Stimulated activated CD4-positive, alpha-beta T cell treated with anti-CD3 and anti-CD28 coated beads, Interleukin-4, amount 100 ng/mL, for 1 hour (primary cell): ENCODE data around the gene ACP3.
A peak's percentile ranks its signal among the peaks of the same experiment; 100 is the strongest.

Source experiments
- DNase-seq: peaks from one replicate; pipeline ENCODE4 v3.0.0-alpha.2; 2020

Gene ACP3

GRCh38 chr3:132318451-132318850 is 1.2 kb downstream of the ACP3 start:
- no peak for DNase-seq

GRCh38 chr3:132321304-132321703 is 4.1 kb downstream of the ACP3 start:
- DNase-seq: no peak

- no peak for DNase-seq
These were observed 7.9 kb downstream of the ACP3 start for GRCh38 chr3:132325103-132325606.

- DNase-seq: no peak
These were observed 8.4 kb downstream of the ACP3 start for GRCh38 chr3:132325634-132326033.

- no peak for DNase-seq
These were observed 9.0 kb downstream of the ACP3 start for GRCh38 chr3:132326251-132326650.

GRCh38 chr3:132332082-132332481 is 14.9 kb downstream of the ACP3 start:
- DNase-seq: no peak

- DNase-seq: no peak
These were observed 15.3 kb downstream of the ACP3 start for GRCh38 chr3:132332508-132332907.

GRCh38 chr3:132341746-132342145 is 24.5 kb downstream of the ACP3 start:
- no peak for DNase-seq

- DNase-seq: no peak
These were observed 25.0 kb downstream of the ACP3 start for GRCh38 chr3:132342183-132342582.

GRCh38 chr3:132342610-132343009 is 25.4 kb downstream of the ACP3 start:
- no peak for DNase-seq

- no peak for DNase-seq
These were observed 25.9 kb downstream of the ACP3 start for GRCh38 chr3:132343018-132343612.

- no peak for DNase-seq
These were observed 27.6 kb downstream of the ACP3 start for GRCh38 chr3:132344666-132345280.

GRCh38 chr3:132346841-132347736 is 29.9 kb downstream of the ACP3 start:
- DNase-seq: no peak

GRCh38 chr3:132347811-132348210 is 30.6 kb downstream of the ACP3 start:
- no peak for DNase-seq

GRCh38 chr3:132348531-132348930 is 31.3 kb downstream of the ACP3 start:
- no peak for DNase-seq

GRCh38 chr3:132350814-132351213 is 33.6 kb downstream of the ACP3 start:
- DNase-seq: no peak

GRCh38 chr3:132351222-132351806 is 34.1 kb downstream of the ACP3 start:
- no peak for DNase-seq

- DNase-seq: peak; percentile 52
These were observed 35.4 kb downstream of the ACP3 start for GRCh38 chr3:132352556-132353143.

- DNase-seq: no peak
These were observed 37.9 kb downstream of the ACP3 start for GRCh38 chr3:132354916-132355702.

GRCh38 chr3:132356568-132356967 is 39.4 kb downstream of the ACP3 start:
- no peak for DNase-seq

- no peak for DNase-seq
These were observed 43.5 kb downstream of the ACP3 start for GRCh38 chr3:132360717-132361116.

GRCh38 chr3:132362329-132362728 is 45.1 kb downstream of the ACP3 start:
- no peak for DNase-seq
